Esophagus squamous epithelium (tissue), 4 donors: ENCODE results near the gene ST8SIA2.

Source experiments
- POLR2A ChIP-seq, 4 donors: fragments of 450-650 bp; IDR thresholded peaks; one replicate each; pipeline ENCODE4 v1.6.1; 2017; ENCODE audit warnings: antibody characterized with exemption in 4 of 4, mild to moderate bottlenecking in 4 of 4, moderate library complexity in 3 of 4
- TF ChIP-seq, protein P1 (sequence below), 6 experiments: fragments of 450-650 bp in 4 of 6; fragments of 200-600 bp in 2 of 6; sonication (generic) in 2 of 6; IDR thresholded peaks; one replicate each; pipeline ENCODE4 v1.5.1; 2016 to 2019; ENCODE audit warnings: antibody characterized with exemption in 6 of 6, mild to moderate bottlenecking in 4 of 6, moderate library complexity in 4 of 6

DNA sequence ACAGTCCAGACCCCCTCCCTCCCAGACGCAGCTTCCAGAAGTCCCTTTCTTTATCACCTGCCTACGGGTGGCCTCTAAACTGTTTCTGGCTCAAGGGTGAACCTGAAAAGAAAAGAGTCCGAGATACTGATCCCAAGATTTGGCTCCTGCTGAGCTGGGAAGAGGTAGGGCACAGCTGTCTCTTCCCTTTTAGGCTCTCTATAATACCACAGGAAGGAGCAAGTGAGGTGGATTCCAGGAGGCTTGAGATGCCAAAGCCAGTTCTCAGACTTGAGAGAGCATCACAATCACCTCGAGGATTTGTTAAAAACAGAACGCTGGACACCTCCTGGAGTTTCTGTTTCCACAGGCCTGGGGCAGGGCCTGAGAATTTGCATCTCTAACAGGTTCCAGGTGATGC lies 12.3 kb downstream of the ST8SIA2 start:
- TF ChIP-seq, protein P1, sequence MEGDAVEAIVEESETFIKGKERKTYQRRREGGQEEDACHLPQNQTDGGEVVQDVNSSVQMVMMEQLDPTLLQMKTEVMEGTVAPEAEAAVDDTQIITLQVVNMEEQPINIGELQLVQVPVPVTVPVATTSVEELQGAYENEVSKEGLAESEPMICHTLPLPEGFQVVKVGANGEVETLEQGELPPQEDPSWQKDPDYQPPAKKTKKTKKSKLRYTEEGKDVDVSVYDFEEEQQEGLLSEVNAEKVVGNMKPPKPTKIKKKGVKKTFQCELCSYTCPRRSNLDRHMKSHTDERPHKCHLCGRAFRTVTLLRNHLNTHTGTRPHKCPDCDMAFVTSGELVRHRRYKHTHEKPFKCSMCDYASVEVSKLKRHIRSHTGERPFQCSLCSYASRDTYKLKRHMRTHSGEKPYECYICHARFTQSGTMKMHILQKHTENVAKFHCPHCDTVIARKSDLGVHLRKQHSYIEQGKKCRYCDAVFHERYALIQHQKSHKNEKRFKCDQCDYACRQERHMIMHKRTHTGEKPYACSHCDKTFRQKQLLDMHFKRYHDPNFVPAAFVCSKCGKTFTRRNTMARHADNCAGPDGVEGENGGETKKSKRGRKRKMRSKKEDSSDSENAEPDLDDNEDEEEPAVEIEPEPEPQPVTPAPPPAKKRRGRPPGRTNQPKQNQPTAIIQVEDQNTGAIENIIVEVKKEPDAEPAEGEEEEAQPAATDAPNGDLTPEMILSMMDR (IDR thresholded peaks at IDR 0.05), result no peak
- no peak for TF ChIP-seq POLR2A (IDR thresholded peaks at IDR 0.05)
